HG03457 (cell line): ENCODE results near the gene FIBP.

Experiments
- ATAC-seq: cut with Tn5 transposase; IDR thresholded peaks from one replicate; pipeline ENCODE4 v1.9.1; 2021; ENCODE audit warnings: moderate number of reproducible peaks; ENCODE audit not compliant: unreplicated experiment

Gene FIBP

GRCh38 chr11:65891219-65892136 lies 3.2 kb upstream of the FIBP start:
- no peak for ATAC-seq

DNA sequence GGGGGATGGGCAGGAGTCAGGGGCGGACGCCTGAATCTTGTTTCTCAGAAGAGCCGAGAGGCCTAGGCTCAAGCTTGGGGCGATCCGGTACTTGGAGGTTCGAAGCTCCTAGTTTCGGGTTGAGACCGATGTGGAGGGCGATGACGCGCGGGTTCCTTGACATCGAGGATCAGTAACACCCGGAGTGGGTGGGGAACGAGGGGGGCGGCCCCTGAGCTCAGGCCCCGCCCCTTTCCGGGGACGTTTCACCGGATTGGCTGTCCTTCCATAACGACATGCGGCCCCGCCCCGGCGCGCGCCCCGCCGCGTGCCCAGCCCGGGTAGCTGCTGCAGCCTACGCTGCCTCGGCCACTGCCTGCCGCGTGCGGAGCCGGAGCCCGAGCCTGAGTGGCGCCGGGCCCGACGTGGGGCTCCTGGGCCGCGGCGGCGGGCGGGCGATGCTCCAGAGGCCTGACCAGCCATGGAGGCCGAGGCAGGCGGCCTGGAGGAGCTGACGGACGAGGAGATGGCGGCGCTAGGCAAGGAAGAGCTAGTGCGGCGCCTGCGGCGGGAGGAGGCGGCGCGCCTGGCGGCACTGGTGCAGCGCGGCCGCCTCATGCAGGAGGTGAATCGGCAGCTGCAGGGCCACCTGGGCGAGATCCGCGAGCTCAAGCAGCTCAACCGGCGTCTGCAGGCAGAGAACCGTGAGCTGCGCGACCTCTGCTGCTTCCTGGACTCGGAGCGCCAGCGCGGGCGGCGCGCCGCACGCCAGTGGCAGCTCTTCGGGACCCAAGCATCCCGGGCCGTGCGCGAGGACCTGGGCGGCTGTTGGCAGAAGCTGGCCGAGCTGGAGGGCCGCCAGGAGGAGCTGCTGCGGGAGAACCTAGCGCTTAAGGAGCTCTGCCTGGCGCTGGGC lies 2.3 kb upstream of the FIBP start, which contains the start of gene CCDC85B:
Gene CCDC85B (plus strand): TSS at position 350 of the 895 bp plus-strand sequence. CDS start 111 bp downstream, at position 461.
- peak; percentile 40 for ATAC-seq

DNA sequence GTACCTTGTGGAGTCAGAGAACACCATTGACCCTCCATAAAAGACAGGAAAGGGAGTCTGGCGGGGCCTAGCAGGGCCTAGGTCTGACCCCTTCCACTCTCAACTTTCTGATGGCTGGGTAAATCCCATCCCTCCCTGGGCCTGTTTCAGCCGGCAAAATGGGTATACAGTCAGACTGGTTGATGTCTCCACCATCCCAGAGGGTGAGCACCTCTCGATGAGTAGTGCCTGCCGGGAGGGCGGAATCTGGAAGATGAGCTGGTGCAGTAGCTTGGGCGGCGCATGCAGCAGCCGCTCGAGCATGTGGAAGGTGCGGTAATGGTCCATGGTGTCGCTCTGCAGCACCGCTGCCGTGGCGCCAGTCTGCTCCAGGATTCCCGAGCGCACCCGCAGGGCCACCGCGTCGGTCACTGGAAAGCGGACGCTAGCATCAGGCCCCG lies 528 bp downstream of the FIBP start:
- ATAC-seq: no peak

- ATAC-seq: no peak
Measured at GRCh38 chr11:65886826-65887722, 1.2 kb downstream of the FIBP start.

DNA sequence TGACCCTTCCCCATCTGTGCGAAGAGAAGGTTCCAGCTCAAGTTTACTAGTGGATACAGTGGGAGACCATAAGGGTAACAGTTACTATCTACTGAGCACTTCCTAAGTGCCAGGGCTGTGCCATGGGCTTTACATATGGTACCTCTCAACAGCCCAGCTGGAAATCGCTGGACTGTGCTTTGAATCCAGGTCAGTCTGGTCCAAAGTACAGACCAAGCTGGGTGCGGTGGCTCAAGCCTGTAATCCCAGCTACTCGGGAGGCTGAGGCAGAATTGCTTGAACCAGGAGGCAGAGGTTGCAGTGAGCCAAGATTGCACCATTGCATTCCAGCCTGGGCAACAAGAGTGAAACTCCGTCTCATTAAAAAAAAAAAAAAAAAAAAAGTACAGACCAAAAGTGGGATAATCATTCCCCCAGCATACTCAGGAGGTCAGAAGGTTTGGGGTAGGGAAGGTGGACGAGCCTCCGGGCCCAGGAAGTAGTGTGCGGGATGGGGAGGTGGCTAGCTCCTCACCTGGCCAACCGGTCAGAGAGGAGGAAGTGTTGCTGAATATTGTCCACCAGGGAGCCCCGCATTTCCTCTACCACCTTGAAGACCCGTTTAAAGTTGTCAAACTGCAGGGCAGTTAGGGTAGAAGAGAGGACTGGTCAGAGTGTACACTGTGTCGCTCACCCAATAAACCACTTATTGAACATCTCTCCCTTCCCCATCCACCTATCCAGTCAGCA lies 2.3 kb downstream of the FIBP start:
- no peak for ATAC-seq

DNA sequence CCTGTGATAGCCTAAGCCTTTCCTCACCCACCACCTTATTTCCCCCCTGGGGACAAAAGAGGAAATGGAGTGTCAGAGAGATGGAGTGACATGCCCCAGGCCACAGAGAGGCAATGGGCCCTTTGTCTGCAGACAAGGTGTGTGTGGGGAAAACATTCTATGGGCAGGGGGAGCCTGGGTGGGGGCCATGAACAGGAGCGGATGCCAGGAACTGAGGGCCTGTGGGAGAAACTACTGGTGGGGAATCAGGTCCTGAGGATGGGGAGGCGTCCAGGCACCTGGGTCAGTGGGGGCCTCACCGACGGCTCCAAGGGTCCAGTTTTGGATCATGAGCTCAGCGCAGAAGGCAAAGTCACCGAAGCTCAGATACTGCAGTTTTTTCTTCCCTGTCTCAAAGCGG lies 3.0 kb downstream of the FIBP start:
- ATAC-seq: no peak

- no peak for ATAC-seq
Measured at GRCh38 chr11:65884716-65885092, 3.6 kb downstream of the FIBP start.

DNA sequence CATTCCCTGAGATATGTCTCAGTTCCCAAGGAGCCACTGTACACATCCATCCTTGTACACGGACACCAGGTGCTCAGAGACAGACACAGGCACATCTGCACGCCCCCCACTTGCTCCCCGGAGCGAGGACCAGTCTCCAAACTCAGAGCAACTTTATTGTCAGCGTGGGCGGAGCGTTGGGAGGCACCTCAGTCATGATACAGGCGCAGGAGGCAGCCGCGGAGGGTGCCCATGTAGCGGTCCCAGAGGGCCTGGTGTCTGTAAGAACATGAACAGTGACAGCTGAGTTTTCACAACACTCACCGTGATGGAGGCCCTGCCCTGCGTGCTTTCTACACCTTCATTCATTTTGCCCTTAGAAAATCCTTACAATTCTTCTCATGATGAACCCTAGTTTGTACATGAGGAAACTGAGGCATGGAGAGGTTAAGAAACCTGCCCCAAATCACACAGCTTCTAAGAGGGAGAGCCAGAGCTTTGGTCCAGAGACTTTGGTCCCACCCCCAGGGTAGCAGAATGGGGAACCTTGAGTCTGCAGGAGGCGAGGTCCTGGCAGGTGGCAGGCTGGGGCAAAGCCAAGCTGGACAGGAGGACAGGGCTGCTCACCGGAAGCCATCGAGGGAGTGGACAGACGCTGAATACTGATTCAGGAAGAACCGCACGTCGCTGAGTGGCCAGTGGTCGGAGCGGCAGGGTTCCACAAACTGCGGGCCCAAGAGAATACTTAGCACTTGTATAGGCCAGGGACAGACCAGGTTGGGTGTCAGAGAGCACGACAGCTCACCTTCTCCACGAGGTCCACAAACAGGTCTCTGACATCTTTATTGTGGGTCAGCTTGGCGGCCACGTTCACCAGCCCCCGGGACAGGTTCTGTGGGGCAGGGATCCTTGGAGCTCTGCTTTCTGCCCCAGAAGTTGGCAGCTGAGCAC lies 4.2 kb downstream of the FIBP start:
- no peak for ATAC-seq

DNA sequence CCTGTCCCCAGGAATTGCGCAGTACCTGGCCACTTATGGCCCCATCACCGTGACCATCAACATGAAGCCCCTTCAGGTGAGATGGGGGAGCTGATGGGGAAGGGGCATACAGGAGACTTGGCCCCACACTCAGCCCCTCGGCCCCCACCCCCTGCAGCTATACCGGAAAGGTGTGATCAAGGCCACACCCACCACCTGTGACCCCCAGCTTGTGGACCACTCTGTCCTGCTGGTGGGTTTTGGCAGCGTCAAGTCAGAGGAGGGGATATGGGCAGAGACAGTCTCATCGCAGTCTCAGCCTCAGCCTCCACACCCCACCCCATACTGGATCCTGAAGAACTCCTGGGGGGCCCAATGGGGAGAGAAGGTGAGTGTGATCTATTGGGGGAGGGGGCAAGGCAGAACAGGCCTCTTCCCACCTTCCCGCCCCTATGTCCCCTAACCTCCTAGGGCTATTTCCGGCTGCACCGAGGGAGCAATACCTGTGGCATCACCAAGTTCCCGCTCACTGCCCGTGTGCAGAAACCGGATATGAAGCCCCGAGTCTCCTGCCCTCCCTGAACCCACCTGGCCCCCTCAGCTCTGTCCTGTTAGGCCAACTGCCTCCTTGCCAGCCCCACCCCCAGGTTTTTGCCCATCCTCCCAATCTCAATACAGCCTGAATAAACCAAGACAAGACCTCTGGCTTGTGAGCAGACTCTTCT lies 5.1 kb downstream of the FIBP start:
- no peak for ATAC-seq

- ATAC-seq: no peak
Measured at GRCh38 chr11:65882120-65883057, 5.9 kb downstream of the FIBP start.

GRCh38 chr11:65880844-65881421 lies 7.3 kb downstream of the FIBP start:
- no peak for ATAC-seq

GRCh38 chr11:65880027-65880426 lies 8.2 kb downstream of the FIBP start:
- ATAC-seq: no peak

GRCh38 chr11:65879617-65880016 lies 8.7 kb downstream of the FIBP start, which contains the start of gene CTSW:
TSS of gene CTSW (plus strand) at chr11:65879837. CDS start at chr11:65879855, 18 bp downstream.
- ATAC-seq: no peak

- ATAC-seq: peak; percentile 51
Measured at GRCh38 chr11:65873318-65874156, 14.7 kb downstream of the FIBP start.

DNA sequence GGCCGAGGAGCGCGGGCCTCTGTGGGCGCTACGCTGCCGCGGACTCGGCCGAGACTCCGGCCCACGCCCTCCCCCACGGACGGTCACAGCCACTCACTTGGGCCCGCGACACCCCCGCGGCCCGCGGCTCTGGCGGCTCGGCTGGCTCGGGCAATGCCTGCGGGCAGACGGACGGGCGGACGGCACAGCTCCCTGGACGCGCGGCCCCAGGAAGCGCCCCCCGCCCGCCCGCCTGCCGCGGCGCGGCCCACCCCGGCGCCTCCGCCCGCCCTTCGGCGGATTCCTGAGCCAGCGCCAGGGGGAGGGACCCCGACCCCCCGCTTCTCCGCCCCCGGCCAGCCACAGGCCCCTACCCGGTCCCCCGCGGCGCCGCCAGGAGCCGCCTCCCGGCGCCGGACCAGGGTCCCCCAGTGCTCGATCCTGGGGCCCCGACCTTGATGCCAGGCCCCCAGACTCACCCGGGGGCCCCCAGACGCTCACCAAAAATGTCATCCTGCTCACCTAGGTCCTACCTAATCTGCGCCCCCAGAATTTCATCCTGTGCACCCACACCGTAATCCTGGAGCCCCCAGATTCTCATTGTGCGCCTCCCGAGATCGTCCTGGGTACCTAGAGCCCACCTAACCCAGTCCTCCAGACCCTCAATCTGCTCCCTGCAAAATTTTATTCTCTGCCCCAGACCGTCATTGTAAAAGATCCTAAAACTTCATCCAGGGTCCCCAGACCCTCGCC lies 15.5 kb downstream of the FIBP start, which contains the start of gene EFEMP2:
Gene EFEMP2 (minus strand): TSS at position 215 of the 732 bp plus-strand sequence. CDS start 446 bp downstream, outside the sequence.
- ATAC-seq: no peak
